ENCODE data around the gene ANKS3.

DNA sequence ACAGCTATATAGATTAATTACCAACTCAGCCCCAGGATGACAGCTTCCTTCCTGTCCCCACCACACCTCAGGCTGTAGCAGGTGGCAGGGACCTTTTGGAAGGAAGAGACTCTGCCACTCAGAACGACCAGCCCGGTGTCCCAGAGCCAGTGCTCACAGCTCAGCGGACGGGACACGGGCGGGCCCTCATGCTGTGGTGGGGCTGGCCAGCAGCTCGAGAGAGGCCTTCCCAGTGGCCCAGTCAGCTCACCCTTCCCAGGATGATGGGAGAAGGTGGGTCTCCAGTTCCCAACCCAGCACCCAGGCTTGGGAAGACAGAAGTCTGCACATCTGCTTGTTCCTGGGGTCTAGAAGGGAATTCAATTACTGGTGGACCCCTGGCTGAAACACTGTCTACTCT is 30.2 kb downstream of the ANKS3 start:
- TF ChIP-seq, protein P1, sequence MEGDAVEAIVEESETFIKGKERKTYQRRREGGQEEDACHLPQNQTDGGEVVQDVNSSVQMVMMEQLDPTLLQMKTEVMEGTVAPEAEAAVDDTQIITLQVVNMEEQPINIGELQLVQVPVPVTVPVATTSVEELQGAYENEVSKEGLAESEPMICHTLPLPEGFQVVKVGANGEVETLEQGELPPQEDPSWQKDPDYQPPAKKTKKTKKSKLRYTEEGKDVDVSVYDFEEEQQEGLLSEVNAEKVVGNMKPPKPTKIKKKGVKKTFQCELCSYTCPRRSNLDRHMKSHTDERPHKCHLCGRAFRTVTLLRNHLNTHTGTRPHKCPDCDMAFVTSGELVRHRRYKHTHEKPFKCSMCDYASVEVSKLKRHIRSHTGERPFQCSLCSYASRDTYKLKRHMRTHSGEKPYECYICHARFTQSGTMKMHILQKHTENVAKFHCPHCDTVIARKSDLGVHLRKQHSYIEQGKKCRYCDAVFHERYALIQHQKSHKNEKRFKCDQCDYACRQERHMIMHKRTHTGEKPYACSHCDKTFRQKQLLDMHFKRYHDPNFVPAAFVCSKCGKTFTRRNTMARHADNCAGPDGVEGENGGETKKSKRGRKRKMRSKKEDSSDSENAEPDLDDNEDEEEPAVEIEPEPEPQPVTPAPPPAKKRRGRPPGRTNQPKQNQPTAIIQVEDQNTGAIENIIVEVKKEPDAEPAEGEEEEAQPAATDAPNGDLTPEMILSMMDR (IDR thresholded peaks at IDR 0.05), result no peak
- no peak for TF ChIP-seq POLR2AphosphoS5 (IDR thresholded peaks at IDR 0.05)
- no peak for TF ChIP-seq EP300 (IDR thresholded peaks at IDR 0.05)
